Sigmoid colon (tissue), 3 donors: ENCODE measurements around the gene MT4.

Experiments used
- CTCF ChIP-seq, 4 experiments: fragments of 450-650 bp in 3 of 4; fragments of 200-600 bp in 1 of 4; IDR thresholded peaks; one replicate each; pipeline ENCODE4 v1.5.1; 2016 to 2019; ENCODE audit warnings: antibody characterized with exemption in 4 of 4, mild to moderate bottlenecking in 3 of 4, moderate library complexity in 2 of 4
- POLR2A ChIP-seq, 2 donors: fragments of 450-650 bp; IDR thresholded peaks; one replicate each; pipeline ENCODE4 v1.6.1; 2016; ENCODE audit warnings: antibody characterized with exemption in 2 of 2, mild to moderate bottlenecking in 2 of 2, moderate library complexity in 2 of 2

DNA sequence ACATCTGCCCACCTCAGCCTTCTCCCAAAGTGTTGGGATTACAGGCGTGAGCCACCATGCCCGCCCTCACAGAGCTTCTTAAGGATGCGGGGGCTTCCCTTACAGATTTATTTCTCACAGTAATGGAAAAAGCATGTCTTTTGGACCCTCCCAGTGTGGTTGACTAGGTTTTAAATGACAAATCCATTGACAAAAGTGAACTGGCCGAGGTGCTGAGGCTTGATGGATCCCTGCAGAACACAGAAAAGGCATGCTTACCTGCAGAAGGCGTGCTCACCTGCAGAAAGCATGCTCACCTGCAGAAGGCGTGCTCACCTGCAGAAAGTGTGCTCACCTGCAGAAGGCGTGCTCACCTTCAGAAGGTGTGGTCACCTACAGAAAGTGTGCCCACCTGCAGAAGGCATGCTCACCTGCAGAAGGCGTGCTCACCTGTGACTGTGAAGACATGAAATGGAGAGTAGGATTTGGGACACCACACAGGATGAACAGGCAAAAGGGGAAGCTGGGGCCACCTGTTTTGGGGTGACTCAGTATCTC lies 30.0 kb upstream of the MT4 start:
- TF ChIP-seq POLR2A (IDR thresholded peaks at IDR 0.05), result no peak
- no peak for TF ChIP-seq CTCF (IDR thresholded peaks at IDR 0.05)
